Hindlimb muscle (tissue), 1 donor: ENCODE data around the gene IGF2BP3. TPM values are rescaled to one million over a fixed set of nuclear protein-coding genes. Genes with fewer than 3 reads are reported as not detected.

ENCODE experiments used
- DNase-seq: peaks from one replicate; pipeline ENCODE4 v3.0.0-alpha.2; 2013
- polyA plus RNA-seq: library from polyadenylated mRNA; unstranded; fragments of 120-200 nt; gene quantifications from one replicate; pipeline ENCODE4 v1.2.1, GENCODE V29; 2013; ENCODE audit not compliant: insufficient read length

The IGF2BP3 gene
- polyA plus RNA-seq, 1 donor: 27.5 TPM

DNA sequence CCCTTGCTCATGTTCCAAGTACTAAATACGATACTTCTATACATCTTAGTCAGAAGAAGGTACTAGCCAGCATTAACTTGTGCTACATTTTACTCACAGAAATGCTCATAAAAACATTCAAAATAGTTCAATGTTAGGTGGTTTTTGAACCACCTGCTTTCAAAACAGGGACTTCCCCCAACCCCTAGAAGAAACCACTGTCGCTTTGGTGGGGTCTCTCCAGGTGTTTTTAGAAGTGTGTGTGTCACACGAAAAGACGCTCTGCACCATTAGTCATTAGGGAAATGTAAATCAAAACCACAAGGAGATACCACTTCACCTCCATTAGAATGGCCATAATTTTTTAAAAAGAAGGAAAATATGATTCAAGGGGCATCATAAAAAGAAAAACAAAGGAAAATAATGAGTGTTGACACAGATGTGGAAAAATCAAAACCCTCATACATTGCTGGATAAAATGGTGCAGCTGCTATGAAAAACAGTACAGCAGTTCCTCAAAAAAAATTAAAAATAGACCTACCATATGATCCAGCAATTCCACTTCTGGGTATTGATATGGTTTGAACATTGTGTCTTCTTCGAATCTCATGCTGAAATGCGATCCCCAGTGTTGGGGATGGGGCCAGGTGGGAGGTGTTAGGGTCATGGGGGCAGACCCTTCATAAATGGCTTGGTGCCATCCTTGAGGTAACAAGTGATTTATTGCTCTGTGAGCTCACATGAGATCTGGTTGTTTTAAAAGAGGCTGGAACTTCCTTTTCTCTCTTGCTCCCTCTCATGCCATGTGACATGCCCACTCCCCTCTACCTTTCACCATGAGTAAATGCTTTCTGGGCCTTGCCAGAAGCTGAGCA lies 96.9 kb downstream of the IGF2BP3 start:
- DNase-seq: no peak

DNA sequence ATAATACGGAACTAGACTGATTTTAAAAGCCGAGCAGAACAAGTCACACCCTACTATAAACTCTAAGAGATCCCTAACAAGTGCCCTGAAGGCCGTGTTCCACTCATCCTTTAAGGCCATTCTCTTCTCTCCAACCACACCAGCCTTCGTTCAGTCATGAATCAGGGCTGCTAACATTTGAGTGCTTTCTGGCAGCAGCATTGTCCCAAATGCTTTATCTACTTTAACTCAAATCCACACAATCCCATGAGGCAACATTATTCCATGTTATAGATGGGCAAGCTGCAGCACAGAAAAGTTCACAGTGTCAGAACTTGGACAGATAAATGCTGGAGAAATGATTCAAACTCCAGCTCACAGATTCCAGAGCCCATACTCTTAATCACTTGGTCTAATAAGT lies 97.7 kb downstream of the IGF2BP3 start:
- no peak for DNase-seq

DNA sequence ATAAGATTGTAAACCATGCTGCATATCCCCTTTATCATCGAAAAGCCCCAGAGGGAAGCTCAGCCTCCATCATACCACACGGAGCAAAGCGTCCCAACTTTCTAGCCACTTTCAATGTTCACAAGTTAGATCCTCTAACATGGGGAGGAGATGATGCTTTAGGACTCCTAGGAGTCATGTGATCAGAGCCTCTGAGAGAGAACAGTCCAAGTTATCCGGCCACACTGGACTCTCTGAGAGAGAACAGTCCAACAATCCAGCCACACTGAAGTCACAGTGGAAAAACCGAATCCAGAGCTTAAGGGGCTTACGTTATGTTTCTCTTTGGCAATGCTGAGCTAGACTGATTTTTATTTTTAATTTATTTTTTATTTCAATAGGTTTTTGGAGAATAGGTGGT lies 98.6 kb downstream of the IGF2BP3 start:
- no peak for DNase-seq

DNA sequence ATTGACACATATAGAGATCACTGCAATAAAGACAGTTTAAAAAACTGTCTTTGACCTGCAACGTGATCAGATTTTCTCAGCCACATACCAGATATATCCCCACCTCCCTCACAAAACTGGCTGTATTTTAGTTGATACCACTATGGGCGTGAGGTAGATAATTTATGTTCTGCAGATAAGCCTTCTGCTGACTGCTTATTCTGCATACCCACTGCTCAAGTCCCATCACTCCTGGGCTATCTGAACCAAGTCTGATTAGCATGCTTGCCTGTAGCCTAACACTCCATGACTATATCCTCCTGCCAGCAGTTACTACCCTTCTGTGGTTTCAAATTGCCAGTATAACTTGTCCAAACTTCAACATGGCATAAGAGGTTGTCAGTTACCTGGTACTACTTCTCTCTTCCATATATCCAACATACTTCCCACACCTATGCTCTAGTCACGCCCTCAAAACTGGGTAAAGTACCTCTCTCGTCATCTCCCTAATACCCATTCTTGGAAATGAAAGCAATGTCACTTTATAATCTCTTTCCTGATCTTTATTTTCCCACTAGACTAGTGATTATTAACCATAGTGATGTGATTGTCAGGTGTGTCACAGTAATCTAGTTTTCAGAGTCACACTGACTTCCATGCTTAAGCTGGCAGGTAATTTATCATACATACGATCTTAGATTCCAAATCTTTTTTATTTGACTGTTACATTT lies 100.4 kb downstream of the IGF2BP3 start:
- DNase-seq: no peak

DNA sequence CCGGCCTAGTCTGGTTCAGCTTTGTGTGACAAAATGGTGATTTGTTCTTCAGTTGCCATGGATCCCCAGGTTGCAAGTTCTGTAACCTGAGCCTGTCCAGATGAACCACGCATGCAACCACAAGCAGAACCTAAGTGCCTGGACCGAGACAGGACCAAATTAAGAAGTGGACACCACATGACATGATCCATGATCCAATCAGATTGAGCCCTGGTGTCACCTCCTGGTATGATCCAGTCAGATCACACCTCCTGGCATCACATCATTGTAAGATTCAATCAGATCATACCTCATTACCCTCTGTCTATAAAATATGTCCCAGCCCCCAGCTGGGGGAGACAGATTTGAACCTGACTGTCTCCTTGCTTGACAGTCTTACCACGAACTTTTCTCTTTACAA lies 101.2 kb downstream of the IGF2BP3 start:
- no peak for DNase-seq

DNA sequence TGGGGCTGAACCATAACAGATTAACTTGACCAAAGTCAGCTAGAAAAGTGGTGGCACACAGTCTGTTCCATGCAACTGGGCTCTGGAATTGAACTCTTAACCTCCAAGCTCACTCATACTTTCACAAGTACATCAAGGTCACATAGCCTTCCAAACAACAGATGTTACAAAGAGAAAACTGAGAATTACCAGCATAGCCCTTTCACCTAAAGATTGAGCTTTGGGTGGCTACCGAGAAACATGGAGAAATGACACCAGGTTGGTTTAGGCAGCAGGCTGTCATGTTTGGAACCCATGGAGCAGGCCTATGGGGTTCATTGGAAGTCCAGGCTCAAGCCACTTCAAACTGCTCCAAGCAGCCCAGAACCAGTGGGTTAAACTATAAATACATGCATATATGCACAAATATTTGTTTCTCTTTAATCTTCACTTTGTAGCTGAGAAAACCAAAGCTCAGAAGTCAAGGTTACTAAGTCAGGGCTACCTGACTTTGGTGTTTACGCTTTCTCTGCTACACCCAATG lies 112.1 kb downstream of the IGF2BP3 start:
- DNase-seq: no peak

DNA sequence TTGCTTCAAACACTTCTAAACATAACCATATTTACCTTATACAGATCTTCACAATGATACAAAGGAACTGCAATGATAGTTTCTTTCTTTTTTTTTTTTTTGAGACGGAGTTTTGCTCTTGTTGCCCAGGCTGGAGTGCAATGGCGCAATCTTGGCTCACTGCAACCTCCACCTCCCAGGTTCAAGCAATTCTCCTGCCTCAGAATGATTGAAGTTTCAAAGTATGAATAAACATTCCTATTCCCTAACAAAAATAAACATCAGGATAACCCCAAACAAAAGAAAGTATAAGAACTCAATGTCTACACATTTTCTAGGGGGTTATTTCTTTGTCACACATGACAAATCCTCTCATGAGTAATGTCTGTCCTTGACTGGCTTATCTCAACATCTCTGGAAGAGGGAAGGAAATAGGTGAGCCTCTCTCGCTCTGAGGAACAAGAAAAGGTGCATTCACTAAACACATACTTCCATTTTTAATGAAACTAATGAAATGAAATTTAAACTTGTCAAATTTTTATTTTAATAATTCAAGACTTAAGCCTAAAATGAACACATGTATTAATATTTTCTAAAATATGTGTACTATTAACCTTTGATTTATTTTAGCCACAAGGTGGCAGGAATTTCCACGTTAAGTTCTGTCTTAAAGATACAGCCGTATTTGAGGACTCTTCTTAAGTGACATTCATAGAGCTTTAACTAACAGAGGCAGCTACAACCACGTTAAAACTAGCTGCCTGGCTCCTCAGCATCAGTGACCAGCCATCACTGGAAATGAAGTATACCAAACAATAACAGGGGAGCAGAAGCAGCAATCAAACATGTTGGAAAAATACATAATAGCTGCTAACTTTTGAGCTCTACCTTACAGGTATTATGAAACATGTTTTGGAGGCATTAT lies 112.8 kb downstream of the IGF2BP3 start:
- peak; percentile 46 for DNase-seq

DNA sequence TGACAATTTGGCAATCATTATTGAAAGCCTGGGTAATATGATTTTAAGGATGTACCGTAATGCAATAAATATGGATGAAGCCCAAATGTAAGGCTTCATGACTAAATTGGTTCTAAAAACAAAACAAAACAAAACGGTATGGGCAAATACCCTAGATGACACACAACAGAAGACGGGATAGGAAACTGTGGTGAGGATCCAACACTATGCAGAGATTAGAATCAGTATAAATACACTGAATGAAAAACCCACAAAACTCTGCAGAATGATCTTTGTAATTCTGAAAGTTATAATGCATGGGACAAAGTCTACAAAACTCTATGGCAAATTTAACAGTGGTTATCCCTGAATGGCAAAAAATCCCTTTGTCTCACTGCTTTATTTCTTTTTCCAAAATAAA lies 113.6 kb downstream of the IGF2BP3 start:
- DNase-seq: no peak

DNA sequence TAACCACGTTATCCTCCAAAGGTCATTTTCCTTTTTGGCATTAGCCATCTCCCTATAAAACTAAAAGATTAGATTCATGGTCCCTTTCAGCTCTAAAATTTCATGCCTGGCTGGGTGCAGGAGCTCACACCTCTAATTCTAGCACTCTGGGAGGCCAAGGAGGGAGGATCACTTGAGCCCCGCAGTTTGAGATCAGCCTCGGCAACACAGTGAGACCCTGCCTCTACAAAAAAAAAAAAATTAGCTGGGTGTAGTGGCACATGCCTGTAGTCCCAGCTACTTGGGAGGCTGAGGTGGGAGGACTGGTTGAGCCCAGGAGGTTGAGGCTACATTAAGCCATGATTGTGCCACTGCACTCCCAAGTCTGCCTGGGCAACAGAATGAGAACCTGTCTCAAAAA lies 114.1 kb downstream of the IGF2BP3 start:
- no peak for DNase-seq

DNA sequence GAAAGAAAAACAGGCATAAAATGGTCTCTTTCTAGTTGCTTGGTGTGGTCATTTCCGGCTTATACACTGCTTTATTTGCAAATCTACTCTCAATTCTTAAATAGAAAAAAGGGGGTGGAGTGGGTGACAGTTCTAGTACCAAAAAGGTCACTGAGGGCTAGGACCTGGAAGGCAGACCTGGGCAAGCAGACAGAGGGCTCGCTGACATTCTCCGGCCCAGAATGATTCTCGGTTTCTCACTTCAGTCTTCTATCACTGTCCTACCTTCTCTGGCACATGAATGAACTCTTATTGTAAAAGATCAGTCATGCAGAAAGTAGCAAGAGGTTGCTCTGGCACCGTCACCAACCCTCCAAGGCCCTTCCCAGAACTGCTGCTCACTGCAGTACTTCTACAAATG lies 117.1 kb downstream of the IGF2BP3 start:
- DNase-seq: no peak

DNA sequence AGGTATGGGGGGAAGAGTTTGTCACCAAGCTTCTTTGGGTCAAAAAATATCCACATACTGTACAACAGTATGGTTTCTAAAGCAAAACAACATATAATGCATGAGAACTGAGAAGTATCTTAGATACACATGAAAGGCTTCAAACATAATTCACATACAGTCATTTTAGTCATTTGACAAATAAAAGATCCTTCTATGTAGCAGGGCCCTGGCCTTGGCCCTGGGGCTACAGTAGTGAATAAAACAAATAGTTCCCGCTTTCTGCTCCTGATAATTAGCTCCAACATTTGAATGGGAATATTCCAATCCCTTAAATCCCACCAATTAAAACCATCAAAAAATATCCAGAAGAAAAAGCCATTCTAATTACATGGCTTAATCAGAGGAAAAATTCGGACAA lies 119.8 kb downstream of the IGF2BP3 start:
- DNase-seq: no peak

DNA sequence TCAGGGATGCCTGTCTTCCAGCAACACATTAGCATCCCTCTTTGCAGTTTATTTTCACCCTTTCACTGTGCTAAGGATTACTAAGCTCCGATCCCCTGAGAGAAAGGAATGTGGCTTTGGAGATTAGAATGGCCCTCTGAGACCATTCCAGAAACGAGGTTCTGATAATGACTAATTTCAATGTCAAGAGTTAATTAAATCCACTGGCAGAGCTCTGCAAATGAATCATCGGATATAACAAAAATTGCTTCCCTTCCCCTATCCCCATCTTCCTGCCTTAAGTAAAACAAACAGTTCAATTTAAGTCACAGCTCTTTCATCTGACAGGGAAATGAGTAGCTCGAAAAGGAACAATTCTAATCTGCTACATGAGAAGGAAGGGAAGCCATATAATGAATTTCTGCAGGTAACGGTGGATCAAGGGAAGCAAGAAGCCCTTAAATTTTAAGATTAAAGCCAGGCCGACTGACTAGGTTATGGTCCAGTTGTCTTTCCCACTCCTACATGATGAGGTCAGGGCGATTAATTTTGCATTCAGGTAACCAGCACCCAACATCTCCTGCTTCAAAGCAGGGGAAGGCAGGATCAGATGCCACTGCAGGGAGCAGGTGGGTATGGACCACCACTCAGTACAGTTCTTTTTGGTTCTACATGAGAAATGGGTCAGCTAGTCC lies 120.7 kb downstream of the IGF2BP3 start:
- DNase-seq: no peak

DNA sequence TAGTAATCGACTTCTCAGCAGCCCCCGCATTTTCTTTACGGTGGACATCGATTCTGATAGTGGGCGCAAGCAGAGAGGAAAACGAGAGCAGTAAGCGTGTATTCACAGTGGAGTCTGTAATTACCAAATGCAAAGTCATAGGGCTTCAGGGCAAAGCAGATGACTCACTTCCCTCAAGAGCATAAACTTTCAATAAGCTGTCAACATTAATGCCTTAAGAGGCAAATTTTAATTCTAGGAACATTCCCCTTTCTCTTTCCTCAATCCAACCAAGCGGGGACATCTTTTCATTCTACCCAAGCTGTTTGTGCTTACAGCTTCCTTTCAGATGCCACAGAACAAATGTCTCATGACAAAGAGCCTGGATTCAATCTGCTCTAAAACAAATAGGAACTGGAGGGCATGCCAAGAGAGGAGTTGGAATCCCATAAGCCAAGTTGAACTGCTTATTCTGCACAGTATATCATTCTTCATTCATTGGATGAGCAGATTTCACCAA lies 122.6 kb downstream of the IGF2BP3 start:
- no peak for DNase-seq

DNA sequence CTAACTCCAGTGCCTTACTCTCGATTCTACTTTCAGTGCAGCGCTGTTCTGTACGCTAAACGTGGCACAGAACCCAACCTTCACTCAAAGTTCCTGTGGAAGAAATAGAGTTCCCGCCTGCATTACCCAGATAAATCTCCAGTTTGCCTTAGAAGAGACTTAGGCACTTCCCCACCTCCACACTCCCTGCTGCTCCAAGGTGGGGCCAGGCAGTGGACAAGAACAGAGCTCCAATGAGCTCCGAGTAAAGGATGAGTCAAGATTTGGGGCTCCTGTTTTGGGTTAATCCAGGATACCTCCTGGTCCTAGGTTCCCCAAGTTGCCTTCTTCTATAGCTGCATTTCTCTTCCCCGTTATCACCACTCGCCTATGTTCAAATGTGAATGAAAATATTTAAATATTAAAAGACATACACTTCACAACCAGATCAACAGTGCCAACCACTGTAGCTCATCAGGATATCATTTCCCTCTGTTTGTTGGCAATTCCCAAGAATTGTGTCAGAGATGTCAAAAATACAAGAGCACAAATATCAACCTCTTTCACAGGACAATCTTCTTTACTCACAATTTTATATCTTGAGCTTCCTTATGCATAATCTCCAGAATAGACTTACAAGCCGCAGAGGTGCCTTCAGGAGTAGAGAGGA lies 123.1 kb downstream of the IGF2BP3 start:
- DNase-seq: no peak

DNA sequence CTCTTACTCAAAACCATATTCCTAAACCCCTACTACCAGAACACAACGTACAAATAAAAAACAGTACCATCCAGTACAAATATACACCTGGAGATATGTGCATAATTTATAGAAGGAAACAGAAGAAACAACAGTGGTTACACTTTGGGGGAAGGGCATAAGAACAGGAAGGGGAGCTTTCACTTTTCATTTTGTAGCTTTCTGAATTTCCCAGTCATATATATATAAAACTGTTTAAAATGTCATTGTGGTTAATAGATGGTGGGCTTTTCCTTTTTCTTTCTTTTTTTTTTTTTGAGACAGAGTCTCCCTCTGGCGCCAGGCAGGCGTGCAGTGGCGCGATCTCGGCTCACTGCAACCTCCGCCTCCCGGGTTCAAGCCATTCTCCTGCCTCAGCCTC lies 124.0 kb downstream of the IGF2BP3 start:
- no peak for DNase-seq

DNA sequence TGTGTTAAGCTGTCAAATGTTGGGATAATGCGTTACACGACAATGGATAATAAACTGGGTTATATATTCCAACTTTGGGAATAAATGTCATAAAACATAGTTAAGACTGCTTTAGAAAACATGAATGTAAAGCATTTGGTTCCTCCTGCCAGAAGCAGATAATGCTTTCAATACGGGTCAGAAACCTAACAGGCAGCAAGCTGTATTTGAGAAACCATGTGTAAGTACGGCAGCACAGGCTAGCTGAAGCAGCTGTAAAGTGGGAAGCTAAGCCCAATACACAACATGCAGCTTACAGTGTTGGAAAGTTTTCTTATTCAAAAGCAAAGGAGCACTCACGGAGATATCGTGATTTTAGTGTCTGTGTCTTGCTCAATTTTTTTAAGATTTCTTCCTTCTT lies 124.7 kb downstream of the IGF2BP3 start:
- peak; percentile 31 for DNase-seq

DNA sequence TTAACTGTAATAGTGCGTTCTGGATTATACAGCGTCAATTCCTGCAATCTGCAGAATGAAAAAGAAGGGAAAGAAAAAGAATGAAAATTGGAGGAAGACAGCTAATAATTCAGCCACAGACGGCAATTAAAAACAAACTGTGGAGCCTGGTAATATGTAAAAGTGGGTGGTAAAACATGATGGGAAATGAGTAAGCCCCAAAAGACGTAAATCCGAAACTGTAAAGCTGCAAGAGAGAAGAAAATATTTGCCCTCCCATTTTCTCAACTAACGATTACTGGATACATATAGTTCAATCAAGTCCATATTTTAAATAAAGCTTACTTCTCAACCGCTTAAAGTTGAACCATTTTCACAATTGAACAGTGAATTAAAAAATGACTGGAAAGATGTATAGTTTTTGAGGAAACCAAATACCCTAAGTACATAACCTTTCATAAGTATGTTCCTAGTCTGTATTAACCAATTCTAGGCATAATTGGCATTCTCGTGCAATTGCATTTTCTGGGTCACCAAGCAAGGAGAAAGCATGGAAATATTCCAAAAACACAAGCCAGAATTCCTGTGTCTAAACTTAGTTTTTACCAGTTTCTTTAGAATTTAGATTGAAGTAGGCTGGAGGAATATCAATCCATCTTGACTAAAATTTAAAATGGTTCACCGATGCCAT lies 126.3 kb downstream of the IGF2BP3 start:
- no peak for DNase-seq

DNA sequence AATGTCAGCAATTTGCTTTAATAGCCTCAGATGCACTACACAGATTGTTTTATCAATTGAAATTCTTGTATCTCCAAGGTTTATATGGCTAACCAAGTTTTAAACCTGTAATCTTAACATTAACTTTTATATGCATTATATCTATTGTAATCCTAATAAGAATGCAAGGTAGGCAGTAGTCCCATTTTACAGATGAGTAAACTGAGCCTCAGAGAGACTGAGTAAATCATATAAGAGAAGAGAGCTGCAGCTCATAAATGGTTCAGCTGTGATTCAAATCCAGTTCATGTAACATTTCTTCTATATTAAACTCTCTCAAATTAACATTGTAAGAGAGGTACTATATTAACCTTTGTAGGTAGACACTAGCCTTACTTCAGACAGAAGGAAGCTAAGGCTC lies 127.2 kb downstream of the IGF2BP3 start:
- no peak for DNase-seq

DNA sequence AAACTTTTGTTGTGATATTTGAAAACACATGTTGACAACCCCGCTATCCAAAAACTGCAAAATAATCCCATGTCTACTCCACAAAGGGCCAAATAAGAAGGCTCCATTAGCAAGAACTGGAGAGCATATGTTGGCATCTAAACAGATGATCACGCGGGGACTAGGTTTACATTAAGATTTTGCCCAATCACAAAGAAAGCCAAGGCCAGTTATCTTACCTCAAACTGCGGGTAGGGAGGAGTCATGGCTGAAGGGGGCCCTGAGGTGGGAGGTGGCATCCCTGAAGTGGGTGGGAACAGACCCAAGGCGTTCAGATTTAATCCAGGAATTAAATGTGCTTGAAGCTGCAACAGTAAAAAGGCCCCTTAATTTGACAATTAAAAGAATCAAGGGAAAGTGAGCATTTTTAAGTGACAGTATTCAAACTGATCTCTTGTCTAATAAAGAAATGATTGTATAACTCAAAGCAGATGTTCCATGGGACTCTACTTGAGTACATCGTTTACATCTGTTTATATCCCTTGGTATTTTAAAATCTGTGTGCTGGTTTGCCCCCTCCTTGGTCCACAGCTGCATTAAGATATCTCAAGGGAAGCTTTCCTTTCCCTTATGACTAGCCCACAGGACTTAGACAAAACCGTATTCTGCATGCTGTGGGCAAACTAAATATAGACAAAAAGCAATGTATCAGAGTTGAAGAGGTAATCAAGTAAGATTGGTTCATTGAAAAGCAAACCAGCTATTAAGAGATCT lies 128.3 kb downstream of the IGF2BP3 start:
- DNase-seq: no peak

DNA sequence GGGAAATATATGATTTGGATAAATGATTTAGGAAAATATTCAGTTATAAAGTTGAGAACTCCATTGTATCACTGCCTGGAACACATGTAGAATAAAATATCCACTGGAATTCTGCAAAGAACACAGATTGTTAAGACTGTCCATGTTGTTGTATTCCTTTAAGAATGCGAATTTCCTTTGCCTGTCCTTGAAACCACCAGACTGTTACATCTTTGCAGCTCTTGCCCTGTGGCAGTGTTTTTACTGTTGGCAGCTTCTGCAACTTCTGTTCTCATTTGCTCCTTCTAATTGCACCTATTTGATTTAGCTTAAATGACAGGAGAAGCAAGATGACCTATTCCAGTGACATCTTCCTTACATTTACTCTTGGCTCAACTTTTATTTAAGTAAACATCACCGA lies 131.4 kb downstream of the IGF2BP3 start:
- no peak for DNase-seq
